Smooth muscle cell of bladder (primary cell): Measurements from ENCODE around the gene ZNF813. TPM values are rescaled to one million over a fixed set of nuclear protein-coding genes. Genes with fewer than 3 reads are reported as not detected.

ENCODE experiments used
- total RNA-seq: library from RNA; depleted of rRNA; stranded (reverse); fragments of >200 nt; gene quantifications from 2 replicates; pipeline ENCODE4 v1.2.3, GENCODE V29; 2014

The ZNF813 gene
- 4.3 and 4.5 TPM in 2 replicates for total RNA-seq

DNA sequence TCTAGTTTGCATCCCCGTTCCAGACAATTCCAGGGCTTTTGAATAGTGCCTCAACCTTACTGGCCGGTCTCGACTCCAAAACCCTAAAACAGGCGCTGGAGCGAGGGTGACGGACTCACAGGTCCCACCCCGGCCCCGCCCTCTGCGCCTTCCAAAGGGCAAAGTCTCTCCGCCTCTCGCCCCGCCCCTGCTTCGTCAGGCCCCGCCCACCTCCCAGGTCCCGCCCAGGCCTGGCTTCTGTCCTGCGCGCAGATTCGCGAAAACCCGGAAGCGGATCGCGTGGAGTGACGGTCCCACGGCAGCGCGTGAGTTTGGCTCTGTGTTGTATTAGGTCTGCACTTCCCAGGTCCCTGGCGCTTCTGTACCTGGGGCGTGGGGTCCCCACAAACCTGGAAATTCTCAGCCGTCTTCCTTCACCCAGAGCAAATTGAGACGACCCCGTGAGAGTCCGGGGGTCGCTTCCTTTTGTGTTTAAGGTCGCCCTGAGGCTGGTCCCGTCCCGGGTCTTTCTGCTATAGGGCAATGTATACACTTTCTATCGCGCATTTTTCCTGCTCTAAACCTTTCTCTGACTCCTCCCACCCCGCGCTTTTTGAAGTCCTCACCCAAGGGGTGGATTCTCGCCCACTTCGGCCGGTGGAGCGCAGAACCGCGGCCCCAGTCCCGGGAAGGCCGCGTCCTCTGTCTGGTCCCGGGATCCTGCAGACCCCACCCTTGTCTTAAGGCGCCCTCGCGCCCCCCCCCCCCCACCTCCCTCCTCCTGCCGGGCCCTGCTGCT, at the start of gene ZNF813:
ZNF813 (plus strand) TSS at position 249 of the 778 bp plus-strand sequence. CDS start 16,090 bp downstream, outside the sequence.

DNA sequence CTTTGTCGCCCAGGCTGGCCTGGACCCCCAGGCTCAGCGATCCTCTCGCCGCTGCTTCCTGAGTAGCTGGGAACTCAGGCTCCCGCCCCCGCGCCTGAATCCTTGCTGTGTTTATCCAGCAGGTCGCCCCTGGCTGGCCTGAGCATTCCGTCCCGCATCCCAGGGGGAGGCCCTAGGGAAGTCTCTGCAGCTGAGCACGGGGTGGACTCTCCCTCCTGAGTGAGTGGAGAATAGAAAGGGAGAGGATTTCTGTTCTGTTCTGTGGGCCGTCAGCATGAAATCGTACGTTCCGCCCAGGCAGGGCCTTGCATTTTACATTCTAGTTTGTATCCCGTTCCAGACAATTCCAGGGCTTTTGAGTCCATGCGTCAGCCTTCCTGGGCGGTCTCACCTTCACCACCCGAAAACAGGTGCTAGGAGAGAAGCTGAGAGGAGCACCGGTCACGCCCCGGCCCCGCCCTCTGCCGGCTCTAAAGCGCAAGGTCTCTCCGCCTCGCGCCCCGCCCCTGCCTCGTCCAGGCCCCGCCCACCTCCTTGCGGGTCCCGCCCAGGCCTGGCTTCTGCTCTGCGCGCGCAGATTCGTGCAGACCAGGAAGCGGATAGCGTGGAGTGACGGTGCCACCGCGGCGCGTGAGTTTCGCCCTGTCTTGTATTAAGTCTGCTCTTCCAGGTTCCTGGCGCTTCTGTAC, 36.0 kb upstream of the ZNF813 start, which contains the start of gene ZNF761:
ZNF761 (plus strand) TSS at position 586 of the 689 bp plus-strand sequence. CDS start 15,285 bp downstream, outside the sequence.

DNA sequence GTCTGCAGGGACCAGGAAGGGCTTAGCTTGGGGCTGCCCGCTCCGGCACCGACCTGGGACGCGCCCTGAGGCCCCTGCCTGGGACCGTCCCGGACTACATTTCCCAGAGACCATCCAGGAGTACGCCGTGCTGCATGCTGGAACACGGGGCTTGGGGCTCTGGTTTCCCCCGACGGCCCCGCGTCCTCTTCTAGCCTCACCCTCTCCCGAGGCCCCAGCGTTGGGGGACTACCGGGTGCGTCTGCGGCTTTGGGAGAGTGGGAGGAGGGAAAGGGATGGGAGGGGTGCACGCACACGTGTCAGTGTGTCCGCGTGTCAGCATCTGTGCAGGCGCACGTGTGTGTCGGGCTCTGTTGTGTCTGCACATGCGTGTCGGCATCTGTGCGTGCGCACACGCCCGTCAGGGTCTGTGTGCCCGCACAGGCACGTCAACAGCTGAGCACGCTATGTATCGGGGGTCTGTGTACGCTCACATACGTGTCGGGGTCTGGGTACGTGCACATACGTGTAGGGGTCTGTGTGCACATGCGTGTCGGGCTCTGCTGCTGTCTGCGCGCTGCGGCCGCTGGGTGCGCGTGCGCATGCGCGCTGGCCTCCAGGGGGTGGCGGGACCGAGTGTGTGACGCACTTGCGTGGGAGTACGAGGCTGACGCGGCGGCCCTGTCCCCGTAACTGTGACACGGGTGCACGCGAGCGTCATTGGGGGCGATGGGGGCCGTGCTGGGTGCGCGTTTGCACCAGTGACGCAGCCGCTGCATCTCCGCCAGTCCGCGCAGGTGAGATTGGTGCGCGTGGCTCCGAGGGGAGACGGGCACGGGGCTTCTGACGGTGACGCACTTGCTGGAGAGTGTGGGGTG, 70.2 kb downstream of the ZNF813 start, which contains the start of gene ZNF331:
ZNF331 (plus strand) TSS at position 625 of the 857 bp plus-strand sequence. CDS start 31,232 bp downstream, outside the sequence.

Other genes starting within 250 kb of the ZNF813 start
- gene ZNF677, start 212.9 kb upstream of the ZNF813 start, total RNA-seq: 8.8 and 10.4 TPM in 2 replicates
- not detected in 2 replicates for gene VN1R2, start 209.4 kb upstream of the ZNF813 start, total RNA-seq
- gene VN1R4, start 200.0 kb upstream of the ZNF813 start, total RNA-seq: not detected in 2 replicates
- gene ZNF845, start 134.0 kb upstream of the ZNF813 start, total RNA-seq: 7.1 and 8.0 TPM in 2 replicates
- 4.4 and 10.0 TPM in 2 replicates for gene ZNF525, start 102.0 kb upstream of the ZNF813 start, total RNA-seq
- gene ZNF765, start 72.6 kb upstream of the ZNF813 start, total RNA-seq: 12.5 and 14.6 TPM in 2 replicates
- 14.2 and 15.4 TPM in 2 replicates for gene ZNF761, start 35.7 kb upstream of the ZNF813 start, total RNA-seq
- gene ZNF331, start 70.4 kb downstream of the ZNF813 start, total RNA-seq: 11.2 and 14.1 TPM in 2 replicates
- not detected in 2 replicates for gene DPRX, start 164.3 kb downstream of the ZNF813 start, total RNA-seq